COR-L47 (cell line): ENCODE data around the gene NAV2.
"Not testable (repeated sequence)": the region's sequence is repeated elsewhere in the genome, so short reads cannot be mapped to it uniquely, and the experiment has no call there.

Experiments used
- DNase-seq: peaks from one replicate; lab custom pipeline; 2025; lab: John Stamatoyannopoulos, UW

NAV2 gene

DNA sequence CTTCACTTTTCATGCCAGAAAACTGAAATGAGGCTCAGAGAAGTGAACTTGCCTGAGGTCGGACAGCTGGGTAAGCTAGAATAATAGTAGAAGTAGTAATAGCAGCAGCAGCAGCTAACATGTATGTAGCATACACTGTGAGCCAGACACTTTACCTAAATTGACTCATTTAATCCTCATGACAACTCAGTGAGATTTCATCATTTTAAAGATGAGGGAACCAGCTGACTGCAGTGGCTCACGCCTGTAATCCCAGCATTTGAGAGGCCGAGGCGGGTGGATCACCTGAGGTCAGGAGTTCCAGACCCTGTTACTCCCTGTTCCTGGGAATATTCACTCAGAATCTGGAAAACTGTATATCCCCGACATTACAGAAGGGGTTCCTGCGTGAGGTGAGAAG is 293.1 kb downstream of the NAV2 start:
- DNase-seq = no peak

DNA sequence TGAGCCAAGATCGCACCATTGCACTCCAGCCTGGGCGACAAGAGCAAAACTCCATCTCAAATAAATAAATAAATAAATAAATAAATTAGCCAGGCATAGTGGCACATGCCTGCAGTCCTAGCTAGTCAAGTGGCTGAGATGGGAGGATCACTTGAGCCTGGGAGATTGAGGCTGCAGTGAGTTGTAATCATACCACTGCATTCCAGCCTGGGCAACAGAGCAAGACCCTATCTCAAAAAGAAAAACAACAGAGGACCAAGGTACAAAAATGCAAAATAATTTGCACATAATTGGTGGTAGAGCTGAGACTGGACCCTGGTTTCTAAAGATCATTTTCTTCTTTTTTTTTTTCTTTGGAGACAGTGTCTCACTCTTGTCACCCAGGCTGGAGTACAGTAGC is 294.0 kb downstream of the NAV2 start:
- not testable (repeated sequence) for DNase-seq

DNA sequence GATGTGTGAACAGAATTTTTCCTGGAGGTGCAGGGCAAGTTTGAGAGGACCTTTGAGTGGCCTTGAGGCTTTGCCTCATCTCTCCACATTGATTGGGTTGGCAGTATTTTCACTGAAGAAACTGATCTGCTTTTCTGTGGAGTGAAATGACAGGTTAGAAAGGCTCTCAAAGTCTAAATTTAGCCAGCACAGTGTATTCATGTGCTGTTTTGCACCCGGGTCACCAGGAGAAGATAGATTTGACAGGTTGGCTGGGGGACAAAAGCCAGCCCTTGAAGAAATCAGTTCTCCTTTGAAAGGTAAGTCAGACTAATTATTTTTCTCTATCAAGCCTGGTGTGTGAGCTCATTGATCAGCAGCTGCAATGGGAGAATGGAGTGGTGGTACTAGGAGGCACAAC is 294.7 kb downstream of the NAV2 start:
- no peak for DNase-seq

DNA sequence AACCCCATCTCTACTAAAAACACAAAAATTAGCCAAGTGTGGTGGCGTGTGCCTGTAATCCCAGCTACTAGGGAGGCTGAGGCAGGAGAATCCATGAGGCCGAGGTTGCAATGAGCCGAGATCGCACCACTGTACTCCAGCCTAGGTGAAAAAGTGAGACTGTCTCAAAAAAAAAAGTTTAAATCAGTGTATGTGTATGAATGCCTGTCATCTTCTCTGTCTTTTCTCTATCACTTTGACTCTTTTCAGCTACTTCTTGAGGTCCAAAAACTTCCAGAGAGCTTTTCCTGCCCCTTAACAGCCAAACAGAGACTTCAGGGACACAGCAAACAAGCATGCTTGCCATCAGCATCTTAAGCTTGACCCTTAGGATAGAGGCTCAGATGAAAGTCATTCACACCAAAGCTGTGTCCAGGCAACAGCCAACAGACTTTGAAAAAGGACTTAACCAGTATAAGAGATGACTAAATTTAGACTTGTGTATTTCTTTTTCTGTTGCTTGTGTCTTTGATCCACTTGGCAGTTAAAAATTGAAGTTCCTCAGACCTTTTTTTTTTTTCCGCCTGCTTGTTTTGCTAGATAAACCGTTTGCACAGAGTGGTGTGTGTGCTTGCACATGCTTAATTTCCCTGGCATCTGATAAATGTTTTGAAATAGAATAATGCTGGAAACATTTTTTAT is 295.7 kb downstream of the NAV2 start:
- DNase-seq = no peak

DNA sequence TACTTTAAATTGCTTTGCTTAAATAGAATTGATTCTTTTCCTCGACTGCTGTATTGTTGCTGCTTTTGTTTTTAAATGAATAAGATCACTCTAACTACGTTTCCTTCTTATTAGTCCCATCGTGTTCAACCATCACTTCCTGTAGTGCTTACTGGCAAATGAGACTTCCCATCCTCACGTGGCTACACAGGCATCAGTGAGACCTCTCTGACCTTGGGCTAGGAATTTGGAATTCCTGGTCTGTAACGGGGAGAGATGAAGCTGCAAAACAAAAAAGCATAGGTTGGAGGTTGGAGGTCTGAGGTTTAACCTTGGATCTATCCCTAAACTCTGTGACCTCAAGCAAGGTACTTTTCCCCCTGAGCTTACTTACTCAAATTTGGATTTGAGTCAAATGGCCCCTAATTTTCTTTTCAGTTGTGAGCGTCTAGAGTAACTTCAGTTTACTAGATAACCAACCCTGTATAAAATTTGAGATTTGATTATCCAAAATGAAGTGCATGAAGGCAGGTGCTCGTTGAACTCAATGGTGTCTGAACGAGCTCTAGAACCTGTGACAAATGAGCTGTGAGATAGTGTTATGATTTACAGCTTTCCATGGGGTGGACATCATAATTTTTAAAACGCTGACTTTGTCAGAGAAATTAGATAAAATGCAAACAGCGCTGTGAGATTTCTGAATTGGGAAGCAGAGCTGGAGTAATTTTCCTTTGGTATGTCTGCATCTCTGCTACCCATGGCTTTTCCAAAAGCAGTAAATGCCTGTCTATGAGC is 296.4 kb downstream of the NAV2 start:
- DNase-seq = no peak

DNA sequence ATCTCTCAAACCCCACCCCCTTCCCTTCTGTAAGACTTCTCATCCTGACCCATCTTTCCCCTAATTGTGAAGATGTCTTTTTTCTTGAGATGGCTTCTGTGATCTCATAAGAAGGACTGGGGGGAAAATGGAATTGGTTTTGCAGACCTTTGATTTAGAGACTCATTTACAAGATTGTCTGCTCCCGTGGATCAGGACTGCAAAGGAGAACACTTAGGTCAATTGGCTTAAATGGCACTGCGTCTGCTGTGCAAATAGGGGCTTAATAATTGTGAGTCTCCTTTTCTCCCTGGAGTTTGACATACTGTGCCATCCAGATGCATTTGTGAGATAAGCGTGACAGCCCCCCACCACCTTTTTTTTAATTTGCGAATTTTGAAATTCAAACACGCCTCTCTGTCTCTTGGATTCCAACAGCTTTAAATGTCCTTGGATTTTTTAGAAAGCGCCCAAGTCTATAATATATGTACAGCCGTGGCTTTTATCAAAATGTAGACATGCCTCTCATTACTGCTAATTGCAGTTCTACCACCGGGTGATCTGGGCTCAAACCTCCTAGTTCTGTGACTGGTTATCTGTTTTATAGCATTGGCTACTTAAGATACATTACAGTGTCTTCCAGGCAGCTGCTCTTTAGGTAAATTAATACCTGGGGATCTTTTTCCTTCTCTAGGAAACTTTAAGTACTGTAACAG is 297.7 kb downstream of the NAV2 start:
- no peak for DNase-seq

DNA sequence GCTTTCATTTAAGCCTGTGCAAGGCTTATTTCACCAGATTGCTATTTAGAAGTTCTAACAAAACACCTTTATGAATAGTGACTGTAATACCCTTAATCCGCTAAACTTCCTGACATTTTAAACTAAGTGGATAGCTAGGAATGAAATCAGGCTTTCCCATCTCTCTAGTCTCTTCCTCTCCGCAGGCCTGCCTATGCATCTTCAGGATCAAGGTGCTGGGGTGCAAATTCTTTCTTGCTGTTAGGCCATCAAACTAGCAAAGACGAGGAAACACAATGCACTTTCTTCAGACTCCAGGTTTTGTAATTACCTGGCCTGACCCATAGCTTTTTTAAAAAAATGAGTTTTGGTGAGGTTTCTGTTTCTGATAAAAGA is 298.2 kb downstream of the NAV2 start:
- no peak for DNase-seq

DNA sequence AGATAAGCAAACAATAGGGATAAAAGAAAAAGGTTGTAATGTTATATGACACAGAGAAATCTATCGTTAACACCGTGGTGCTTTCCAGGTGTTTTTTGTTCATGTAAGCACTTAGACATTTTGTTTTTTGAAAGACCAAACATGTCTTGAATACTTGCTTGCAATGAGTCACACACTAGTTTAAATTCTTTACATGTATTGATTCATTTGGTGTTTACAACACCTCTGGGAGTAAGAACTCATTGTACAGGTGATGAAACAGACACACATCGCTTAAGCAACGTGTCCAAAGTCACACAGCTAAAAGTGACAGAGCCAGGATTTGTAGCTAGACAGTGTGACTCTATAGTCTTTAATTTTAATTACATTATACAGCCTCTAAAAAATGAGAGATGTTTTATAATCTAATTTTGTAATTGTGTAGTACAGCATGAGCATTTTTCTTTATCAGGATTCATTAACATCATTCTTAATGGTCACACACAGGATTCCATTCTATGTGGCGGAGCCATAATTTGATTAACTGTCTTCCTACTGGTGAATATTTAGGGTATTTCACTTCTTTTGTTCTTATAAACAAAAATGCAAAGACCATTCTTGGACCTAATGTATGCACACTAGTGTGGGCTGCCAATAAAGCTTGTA is 298.8 kb downstream of the NAV2 start:
- DNase-seq = no peak

DNA sequence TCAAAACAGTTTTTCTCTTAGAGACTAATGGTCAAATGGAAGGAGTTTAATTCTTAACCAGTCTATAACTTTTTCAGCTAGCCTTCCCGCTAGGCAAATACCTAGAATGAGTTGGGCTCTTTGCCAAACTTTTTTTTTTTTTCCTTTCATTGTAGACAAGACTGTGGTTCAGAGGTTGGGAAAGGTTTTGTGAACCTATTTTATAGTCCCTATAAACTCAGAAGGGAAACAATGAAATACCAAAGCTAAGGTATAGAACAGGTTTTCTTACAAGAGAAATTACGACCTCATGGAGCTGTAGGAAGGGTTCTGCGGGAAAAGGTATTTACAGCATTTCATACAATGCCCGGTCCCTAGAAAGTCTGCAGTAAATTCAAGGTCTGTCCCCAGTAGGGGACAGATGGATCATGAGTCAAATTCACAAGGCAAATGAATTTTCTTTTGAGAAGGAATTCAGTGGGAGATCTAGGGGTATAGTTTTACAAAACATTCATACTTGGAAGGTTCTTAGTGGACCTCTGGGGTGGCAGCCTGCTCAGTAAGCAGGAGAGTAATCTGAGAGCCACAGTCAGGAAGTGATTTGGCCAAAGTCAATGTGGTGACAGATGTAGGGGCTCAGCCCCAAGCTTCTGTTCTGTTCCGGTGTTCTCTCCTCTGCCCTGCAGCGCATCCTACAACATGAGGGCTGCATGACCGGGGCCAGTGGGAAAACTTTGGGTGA is 300.9 kb downstream of the NAV2 start:
- DNase-seq = peak; percentile 13

DNA sequence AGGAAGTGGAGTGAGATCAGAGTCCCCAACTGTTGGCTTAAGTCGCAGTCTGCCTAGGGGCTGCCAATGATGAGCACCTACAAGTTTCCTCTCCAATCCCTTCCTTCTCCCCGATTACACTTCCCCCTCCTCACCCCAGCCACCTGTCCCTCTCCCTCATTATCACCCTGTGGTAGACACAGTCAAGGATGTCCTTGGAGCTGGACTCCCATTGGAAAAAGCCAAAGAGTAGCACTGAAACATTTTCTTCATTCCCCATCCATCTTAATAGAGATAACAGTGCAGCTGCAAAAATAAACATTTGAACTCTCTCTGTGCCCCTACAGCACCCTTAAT is 301.4 kb downstream of the NAV2 start:
- no peak for DNase-seq

DNA sequence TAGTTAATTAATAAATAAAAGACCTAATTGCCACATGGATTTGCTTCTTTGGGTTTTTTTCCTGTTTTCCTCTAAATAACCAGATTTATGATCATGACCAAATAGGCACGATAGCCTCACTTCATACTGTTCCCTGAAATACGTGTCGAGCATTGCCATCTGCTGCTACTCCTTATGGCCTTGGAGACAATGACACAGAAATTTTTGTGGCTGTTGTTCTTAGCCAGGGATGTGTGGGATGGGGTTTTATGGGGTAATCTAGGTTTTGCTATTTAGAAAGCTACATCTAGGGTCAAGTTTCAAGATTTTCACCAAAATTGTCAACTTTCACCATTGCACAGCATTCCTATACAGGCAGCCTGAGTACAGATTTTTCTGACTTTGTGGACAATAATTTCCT is 302.5 kb downstream of the NAV2 start:
- DNase-seq = no peak

DNA sequence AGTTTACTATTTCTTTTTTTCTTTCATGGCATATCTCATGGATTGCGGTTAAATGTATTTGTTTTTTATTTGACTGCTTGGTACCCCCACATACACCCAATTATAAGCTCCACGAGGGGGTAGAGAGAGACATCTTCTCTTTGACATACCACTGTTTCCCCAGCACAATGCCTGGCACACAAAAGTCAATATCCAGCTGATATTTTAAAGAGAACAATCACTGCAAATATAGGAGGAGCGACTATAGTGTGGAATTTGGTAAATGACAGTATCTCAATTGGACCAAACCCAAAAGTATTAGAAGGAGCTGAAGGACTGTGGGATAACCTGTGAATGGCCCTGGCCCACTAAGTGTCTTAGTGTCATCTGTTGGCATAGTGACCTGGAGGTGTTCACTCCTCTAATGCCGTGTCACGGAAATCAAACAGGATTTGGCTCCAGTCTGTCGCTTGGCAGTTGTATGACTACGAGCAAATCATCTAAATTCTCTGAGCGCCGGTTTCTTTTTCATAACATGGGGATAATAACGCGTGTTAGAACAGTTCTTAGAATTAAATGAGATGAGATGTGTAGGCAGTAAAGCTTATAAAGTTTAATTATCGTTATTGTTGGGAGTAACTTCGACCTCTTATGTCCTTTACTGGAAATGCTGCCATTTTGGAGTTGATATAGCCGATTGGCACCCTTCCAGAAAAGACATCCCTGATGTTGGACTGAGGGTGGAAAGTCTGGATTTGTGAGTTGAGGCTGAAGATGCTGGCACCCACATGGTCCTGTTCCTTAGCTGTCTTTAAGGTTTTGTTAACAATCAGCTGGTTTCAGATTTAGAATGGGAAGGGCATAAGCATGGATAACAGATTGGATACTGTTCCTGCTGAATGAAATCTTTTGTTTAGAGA is 303.1 kb downstream of the NAV2 start:
- DNase-seq = no peak

DNA sequence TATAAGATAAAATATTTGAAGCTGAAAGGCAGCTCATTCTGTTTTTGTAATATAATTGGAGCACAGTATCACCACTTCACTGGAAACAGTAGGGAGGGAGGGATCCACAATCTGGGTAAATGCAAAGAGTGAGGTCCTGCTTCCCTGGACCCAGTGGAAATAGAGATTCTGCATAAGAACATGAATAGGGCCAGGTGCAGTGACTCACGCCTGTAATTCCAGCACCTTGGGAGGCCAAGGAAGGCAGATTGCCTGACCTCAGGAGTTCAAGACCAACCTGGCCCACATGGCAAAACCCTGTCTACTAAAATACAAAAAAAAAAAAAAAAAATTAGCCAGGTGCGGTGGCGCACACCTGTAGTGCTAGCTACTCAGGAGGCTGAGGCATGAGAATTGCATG is 303.9 kb downstream of the NAV2 start:
- no peak for DNase-seq

DNA sequence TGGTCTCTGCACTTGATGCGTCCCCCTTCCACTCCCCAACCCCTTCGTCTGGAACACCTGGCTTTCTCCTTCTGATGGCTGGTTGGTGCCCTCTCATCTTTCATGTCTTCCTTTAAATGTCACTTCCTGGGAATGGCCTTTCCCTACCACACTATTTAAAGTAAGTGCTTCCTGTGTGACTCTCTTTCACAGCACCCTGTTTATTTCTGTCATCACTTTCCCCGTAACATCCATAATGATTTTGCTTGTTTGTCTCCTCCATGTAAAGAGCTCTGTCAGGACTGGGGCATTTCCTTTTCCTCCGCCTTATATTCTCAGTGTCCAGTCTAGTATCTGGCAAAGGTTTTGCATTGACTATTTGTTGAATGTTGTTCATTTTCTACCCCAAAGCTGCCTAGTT is 304.7 kb downstream of the NAV2 start:
- no peak for DNase-seq

DNA sequence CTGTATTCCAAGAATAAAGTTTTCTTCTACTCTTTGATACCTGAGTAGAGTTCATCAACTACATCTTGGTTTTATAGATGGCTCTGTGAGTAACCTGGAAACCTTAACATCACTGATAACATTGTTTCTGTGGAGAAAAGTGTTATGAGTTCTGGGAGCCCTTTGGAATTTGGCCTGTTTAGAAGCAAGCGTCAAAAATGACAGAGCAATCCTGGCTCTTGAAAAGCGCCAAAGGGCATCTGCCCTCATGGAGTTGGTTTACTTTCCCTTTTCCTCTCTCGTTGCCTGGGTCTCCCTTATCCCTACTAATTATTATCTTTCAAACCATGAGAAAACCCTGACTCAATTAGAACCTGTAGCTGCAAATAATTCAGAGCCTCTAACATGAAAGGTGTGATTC is 307.6 kb downstream of the NAV2 start:
- DNase-seq = no peak

DNA sequence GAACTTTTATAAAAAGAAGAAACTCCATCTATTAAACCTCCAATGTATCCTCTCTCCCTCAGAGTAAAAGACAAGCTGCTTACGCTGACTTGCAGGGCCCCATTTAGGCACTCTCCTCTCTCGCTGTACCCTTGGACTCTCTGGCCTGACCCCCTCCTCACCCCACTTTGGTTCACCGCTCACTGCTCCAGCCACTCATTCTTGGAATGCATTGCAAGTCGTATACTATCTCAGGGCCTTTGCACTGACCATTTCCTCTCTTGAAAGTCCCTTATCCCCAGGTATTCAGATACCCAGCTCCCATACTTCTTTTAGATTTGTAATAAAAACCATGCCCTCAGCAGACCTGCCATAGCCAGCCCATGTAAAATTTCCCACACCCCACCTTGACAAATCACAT is 308.1 kb downstream of the NAV2 start:
- DNase-seq = no peak

DNA sequence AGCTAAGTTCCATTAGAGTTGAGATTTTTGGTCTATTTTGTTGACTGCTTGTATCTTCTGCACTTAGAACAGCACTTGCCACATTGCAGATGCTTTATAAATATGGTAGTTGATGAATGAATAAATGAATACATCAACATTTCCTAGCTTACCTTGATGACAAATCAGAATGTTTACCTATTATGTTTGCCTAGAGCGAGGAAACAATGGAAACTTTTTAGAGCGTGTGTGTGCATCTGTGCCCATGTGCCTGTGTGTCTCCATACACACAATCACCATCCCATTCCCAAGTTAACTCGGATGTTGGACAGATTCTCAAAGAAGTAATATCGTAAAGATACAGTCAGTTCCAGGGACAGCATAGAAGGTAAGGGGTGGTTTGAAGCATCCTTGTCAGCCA is 308.6 kb downstream of the NAV2 start:
- DNase-seq = no peak

DNA sequence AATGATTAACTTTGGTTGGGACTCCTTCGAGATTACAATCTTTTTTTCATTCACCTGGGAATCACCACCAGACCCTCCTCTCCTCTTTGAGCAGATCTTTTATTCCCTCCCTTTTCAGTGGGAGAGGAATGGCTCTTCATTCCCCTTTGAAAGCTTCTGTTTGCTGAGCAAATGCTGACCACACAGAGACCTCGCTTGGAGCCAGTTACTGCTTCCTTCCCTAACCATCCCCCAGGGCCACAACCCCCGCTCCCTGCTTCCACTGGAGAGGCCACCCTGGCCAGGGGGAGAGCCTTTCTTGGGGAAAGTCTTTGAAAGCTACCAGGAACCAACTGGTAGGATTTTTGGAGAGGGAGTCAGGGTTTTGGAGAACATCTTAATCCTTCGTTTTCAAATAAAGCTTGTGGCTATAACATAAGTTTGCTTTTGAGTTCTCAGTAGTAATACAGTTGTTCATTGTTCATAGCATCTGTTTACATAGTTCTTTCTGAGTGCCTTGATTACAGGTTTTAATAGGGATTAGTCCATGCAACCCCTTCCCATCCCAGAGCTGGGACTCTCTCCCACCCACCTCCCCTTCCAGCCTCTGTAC is 309.2 kb downstream of the NAV2 start:
- DNase-seq = no peak

DNA sequence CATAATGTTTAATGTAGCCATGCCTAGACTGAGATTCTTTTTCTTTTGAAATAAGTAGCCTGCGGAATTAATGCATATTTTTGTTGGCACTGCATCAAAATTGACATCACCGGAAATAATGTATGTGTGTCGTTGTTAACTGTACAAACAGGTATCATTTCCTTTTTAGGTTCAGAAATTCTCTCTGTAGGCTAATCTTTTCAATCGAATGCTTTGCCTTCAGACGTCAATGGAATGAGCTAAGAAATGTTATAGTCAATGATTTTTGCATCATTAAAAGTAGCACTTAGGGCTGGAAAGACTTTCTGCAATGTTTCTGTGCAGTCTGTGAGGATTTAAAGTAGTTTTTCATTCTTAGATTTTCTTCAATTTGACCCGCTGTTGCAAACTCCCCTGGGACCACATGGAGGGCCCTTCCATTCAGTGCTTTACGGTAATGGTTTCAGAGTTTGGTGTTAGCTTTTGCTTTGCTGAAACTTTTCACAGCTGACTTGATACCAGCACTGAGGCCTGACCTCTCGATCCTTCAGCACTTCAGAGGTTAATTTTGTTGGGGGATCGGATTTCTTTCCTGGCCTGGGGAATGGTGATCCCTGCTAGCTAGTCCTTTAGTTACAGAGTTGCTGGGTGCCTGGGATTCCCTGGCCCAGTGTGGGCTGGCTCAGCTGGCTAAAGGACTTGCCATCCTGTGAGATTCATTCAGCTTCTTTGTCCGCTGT is 309.9 kb downstream of the NAV2 start:
- DNase-seq = no peak

DNA sequence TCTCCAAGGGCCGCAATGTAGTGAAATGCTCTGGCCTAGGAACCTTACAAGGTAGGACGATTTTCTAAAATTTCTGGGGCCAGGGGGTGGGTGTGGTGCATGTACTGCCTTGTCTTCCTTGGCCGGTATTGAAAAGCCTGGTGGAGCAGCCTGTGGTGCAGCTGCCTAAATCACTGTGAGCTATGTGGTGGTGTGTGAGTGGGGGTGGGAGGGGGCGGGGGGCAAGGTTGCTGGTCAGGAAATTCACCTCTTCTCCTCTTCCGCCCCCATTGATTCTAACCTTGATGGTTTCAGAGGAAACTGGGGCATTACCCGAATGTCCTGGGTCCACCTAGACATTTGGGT is 310.4 kb downstream of the NAV2 start:
- no peak for DNase-seq
